ENCODE measurements around the gene DLL4.

DNA sequence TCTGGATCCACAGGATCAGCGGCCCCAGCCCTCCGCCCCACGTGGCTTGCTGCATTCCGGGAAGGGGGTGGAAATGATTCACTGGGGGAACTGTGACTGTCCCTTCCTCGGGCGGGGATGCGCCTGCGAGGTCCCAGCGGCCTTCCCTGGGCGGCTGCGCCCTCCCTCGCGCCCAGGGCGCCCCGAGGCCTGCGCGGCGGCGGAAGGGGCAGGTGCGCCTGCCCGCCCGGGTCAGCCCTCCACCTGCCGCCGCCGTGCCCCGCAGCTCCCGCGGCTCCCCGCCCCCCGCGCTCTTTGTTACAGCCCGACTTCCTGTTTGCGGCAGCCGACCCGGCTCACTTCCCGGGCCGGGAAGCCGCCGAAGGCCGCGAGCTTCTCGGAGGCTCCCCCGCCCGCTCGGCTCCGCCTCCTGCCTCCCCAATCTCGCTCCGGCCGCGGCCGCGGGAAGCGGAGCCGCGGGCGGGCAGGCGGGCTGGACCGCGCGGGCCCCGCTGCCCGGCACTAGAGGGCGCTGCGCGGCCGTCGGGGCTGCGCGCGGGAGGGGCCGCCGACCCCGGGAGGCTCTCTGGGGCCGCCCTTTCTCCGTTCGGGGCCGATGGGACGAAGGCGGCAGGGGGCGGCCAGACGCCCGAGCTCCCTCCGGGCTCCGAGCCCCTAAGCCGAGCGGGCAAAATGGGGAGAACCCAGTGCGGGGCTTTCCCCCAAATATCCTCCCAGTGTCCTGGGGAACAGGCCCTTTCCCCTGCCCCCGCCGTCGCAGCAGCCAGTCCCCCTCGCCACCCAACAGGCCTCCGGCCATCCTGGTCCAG, 12.6 kb downstream of the DLL4 start:
- TF ChIP-seq SMC3 (conservative IDR thresholded peaks at IDR 0.05; ENCODE audit: poor library complexity) (no peak), POLR2AphosphoS5 (IDR thresholded peaks at IDR 0.05) (no peak), TAF1 (IDR thresholded peaks at IDR 0.05; ENCODE audit: low read depth) (no peak), EZH2 (IDR thresholded peaks at IDR 0.05; ENCODE audit: borderline replicate concordance, insufficient read depth, low read length, poor library complexity, severe bottlenecking) (no peak), RAD21 (conservative IDR thresholded peaks at IDR 0.05) (peak; percentile 12), MXI1 (conservative IDR thresholded peaks at IDR 0.05; ENCODE audit: poor library complexity, severe bottlenecking) (no peak), EP300 (conservative IDR thresholded peaks at IDR 0.05; ENCODE audit: poor library complexity, severe bottlenecking) (peak; percentile 14)
- TF ChIP-seq, protein P1, sequence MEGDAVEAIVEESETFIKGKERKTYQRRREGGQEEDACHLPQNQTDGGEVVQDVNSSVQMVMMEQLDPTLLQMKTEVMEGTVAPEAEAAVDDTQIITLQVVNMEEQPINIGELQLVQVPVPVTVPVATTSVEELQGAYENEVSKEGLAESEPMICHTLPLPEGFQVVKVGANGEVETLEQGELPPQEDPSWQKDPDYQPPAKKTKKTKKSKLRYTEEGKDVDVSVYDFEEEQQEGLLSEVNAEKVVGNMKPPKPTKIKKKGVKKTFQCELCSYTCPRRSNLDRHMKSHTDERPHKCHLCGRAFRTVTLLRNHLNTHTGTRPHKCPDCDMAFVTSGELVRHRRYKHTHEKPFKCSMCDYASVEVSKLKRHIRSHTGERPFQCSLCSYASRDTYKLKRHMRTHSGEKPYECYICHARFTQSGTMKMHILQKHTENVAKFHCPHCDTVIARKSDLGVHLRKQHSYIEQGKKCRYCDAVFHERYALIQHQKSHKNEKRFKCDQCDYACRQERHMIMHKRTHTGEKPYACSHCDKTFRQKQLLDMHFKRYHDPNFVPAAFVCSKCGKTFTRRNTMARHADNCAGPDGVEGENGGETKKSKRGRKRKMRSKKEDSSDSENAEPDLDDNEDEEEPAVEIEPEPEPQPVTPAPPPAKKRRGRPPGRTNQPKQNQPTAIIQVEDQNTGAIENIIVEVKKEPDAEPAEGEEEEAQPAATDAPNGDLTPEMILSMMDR (IDR thresholded peaks at IDR 0.05; ENCODE audit: poor library complexity, severe bottlenecking) = peak; percentile 75
- TF ChIP-seq, protein P2, sequence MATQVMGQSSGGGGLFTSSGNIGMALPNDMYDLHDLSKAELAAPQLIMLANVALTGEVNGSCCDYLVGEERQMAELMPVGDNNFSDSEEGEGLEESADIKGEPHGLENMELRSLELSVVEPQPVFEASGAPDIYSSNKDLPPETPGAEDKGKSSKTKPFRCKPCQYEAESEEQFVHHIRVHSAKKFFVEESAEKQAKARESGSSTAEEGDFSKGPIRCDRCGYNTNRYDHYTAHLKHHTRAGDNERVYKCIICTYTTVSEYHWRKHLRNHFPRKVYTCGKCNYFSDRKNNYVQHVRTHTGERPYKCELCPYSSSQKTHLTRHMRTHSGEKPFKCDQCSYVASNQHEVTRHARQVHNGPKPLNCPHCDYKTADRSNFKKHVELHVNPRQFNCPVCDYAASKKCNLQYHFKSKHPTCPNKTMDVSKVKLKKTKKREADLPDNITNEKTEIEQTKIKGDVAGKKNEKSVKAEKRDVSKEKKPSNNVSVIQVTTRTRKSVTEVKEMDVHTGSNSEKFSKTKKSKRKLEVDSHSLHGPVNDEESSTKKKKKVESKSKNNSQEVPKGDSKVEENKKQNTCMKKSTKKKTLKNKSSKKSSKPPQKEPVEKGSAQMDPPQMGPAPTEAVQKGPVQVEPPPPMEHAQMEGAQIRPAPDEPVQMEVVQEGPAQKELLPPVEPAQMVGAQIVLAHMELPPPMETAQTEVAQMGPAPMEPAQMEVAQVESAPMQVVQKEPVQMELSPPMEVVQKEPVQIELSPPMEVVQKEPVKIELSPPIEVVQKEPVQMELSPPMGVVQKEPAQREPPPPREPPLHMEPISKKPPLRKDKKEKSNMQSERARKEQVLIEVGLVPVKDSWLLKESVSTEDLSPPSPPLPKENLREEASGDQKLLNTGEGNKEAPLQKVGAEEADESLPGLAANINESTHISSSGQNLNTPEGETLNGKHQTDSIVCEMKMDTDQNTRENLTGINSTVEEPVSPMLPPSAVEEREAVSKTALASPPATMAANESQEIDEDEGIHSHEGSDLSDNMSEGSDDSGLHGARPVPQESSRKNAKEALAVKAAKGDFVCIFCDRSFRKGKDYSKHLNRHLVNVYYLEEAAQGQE (IDR thresholded peaks at IDR 0.05; ENCODE audit: borderline replicate concordance) = no peak

All from neural cell (in vitro differentiated cells).